A673 (cell line): ENCODE measurements around the gene STAG1.

Experiments used
- EZH2 ChIP-seq: fragments of 200-600 bp; sonication (generic); IDR thresholded peaks from 2 replicates; pipeline ENCODE4 v1.6.1; 2017; ENCODE audit warnings: borderline replicate concordance, low read depth, mild to moderate bottlenecking, mixed read lengths, antibody characterized with exemption, low read length; ENCODE audit not compliant: poor library complexity, severe bottlenecking
- TF ChIP-seq, protein P1 (sequence below): fragments of 300-800, 200-600 bp; sonication (generic); conservative IDR thresholded peaks from 2 replicates; pipeline ENCODE4 v1.5.1; 2017; ENCODE audit warnings: low read depth, mild to moderate bottlenecking, antibody characterized with exemption, low read length, moderate library complexity, mixed read lengths

DNA sequence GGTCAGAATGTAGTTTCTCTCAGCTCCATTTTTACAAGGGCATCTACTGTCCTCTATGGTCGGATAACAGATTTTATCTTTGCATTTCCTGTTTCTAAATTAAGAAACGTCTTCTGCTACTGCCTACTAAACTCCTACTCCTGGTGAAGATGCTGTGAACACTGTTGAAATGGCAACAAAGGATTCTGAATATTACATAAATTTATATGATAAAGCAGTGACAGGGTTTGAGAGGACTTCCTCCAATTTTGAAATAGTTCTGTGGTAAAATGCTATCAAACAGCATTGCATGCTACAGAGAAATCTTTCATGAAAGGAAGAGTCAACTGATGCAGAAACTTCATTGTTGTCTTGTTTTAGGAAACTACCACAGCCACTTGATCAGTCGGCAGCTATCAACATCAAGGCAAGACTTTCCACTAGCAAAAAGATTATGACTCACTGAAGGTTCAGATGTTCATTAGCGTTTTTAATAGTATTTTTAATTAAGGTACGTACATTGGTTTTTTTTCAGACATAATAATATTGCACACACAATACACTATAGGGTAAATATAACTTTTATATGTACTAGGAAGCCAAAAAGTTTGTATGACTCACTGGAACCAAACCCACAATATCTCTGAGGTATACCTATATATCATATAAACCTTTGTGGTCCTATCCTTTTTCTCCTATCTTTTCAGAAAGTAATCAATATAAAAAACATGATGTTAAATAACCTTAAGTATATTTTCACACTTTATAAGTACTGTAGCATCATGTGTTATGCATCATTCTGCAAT is 156.1 kb downstream of the STAG1 start:
- TF ChIP-seq, protein P1, sequence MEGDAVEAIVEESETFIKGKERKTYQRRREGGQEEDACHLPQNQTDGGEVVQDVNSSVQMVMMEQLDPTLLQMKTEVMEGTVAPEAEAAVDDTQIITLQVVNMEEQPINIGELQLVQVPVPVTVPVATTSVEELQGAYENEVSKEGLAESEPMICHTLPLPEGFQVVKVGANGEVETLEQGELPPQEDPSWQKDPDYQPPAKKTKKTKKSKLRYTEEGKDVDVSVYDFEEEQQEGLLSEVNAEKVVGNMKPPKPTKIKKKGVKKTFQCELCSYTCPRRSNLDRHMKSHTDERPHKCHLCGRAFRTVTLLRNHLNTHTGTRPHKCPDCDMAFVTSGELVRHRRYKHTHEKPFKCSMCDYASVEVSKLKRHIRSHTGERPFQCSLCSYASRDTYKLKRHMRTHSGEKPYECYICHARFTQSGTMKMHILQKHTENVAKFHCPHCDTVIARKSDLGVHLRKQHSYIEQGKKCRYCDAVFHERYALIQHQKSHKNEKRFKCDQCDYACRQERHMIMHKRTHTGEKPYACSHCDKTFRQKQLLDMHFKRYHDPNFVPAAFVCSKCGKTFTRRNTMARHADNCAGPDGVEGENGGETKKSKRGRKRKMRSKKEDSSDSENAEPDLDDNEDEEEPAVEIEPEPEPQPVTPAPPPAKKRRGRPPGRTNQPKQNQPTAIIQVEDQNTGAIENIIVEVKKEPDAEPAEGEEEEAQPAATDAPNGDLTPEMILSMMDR, result no peak
- TF ChIP-seq EZH2, result no peak
